ENCODE results near the gene C2CD2. TPM values are rescaled to one million over a fixed set of nuclear protein-coding genes. Genes with fewer than 3 reads are reported as not detected.
A peak's percentile ranks its signal among the peaks of the same experiment; 100 is the strongest.

C2CD2 gene
- total RNA-seq, 2 experiments from 2014 or later: 4.5 to 5.9 TPM

- Histone ChIP-seq H3K9me2 (ENCODE audit: insufficient read depth, low read length) (no peaks in the 10 kb centered on the region), H2AFZ (ENCODE audit: low read length) (no peak overlapping the region), H3K9me3 (ENCODE audit: low read length) (0 out of 2 replicates have a peak, but pooled peaks cover 6% of the 10 kb centered on the region), H3K27ac (ENCODE audit: low read depth, low read length, poor library complexity, severe bottlenecking) (peak overlapping the region; percentile 33), H3K4me1 (ENCODE audit: insufficient read depth, low read length, poor library complexity, severe bottlenecking) (peaks cover 32% of the 10 kb centered on the region), H3K4me3 (ENCODE audit: low read depth, low read length, poor library complexity, severe bottlenecking) (no peak overlapping the region), H3K36me3 (ENCODE audit: insufficient read depth, low read length) (peaks cover 73% of the 10 kb centered on the region), H4K20me1 (ENCODE audit: insufficient read depth, low read length) (no peaks in the 10 kb centered on the region), H3K79me2 (ENCODE audit: insufficient read depth, low read depth, low read length) (no peaks in the 10 kb centered on the region), H3K4me2 (ENCODE audit: low read length) (no peak overlapping the region)
- no TSS peak for BruUV-seq (replicated peaks)
- DNase-seq (ENCODE audit: low spot score): no peak
- CTCF ChIA-PET (ENCODE audit: unreplicated experiment): no interaction called here
- no peak for TF ChIP-seq EZH2phosphoT487 (IDR thresholded peaks at IDR 0.05; ENCODE audit: borderline replicate concordance, low read depth, low read length)
- TF ChIP-seq, protein P1, sequence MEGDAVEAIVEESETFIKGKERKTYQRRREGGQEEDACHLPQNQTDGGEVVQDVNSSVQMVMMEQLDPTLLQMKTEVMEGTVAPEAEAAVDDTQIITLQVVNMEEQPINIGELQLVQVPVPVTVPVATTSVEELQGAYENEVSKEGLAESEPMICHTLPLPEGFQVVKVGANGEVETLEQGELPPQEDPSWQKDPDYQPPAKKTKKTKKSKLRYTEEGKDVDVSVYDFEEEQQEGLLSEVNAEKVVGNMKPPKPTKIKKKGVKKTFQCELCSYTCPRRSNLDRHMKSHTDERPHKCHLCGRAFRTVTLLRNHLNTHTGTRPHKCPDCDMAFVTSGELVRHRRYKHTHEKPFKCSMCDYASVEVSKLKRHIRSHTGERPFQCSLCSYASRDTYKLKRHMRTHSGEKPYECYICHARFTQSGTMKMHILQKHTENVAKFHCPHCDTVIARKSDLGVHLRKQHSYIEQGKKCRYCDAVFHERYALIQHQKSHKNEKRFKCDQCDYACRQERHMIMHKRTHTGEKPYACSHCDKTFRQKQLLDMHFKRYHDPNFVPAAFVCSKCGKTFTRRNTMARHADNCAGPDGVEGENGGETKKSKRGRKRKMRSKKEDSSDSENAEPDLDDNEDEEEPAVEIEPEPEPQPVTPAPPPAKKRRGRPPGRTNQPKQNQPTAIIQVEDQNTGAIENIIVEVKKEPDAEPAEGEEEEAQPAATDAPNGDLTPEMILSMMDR (conservative IDR thresholded peaks at IDR 0.05; ENCODE audit: low read length): no peak
- POLR2A ChIA-PET: no interaction called here
- intact Hi-C loops (cut with micrococcal nuclease; ENCODE audit: unreplicated experiment): no loop called here
These were observed 110.2 kb downstream of the C2CD2 start for GRCh38 chr21:41843584-41843983.

DNA sequence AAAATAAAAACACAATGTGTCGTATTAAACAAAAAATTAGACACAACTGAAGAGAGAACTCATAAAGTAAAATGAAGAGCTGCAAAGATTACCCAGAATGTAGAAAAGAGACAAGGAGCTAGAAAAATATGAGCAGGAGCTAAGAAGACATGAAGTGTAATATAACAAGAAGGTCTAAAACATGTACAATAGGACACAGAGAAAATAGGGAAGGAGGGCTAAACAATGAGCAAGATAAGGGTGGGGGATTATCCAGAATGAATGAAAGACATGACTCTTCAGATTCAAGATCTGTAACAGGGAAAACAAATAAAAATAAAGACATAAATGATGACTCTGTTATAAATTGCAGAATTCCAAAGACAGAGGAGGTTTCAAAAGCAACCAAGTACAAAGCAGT, 112.9 kb downstream of the C2CD2 start:
- POLR2A ChIA-PET: interaction anchor here (0.6 kb wide), 1 partner anchor 27 kb away, joined by 3 read pairs; no protein-coding TSS in a partner anchor
- Histone ChIP-seq H3K9me2 (ENCODE audit: insufficient read depth, low read length) (no peaks in the 10 kb centered on the region), H3K4me2 (ENCODE audit: low read length) (no peak overlapping the region), H3K36me3 (ENCODE audit: insufficient read depth, low read length) (peaks cover 77% of the 10 kb centered on the region), H3K4me3 (ENCODE audit: low read depth, low read length, poor library complexity, severe bottlenecking) (no peak overlapping the region), H3K27ac (ENCODE audit: low read depth, low read length, poor library complexity, severe bottlenecking) (no peak overlapping the region), H4K20me1 (ENCODE audit: insufficient read depth, low read length) (no peaks in the 10 kb centered on the region), H2AFZ (ENCODE audit: low read length) (no peak overlapping the region), H3K79me2 (ENCODE audit: insufficient read depth, low read depth, low read length) (no peaks in the 10 kb centered on the region), H3K4me1 (ENCODE audit: insufficient read depth, low read length, poor library complexity, severe bottlenecking) (peaks cover 58% of the 10 kb centered on the region), H3K9me3 (ENCODE audit: low read length) (0 out of 2 replicates have a peak, but pooled peaks cover 6% of the 10 kb centered on the region)
- TF ChIP-seq EZH2phosphoT487 (IDR thresholded peaks at IDR 0.05; ENCODE audit: borderline replicate concordance, low read depth, low read length): no peak
- TF ChIP-seq, protein P1 (conservative IDR thresholded peaks at IDR 0.05; ENCODE audit: low read length): no peak
- CTCF ChIA-PET (ENCODE audit: unreplicated experiment): no interaction called here
- intact Hi-C loops (cut with micrococcal nuclease; ENCODE audit: unreplicated experiment): no loop called here
- no peak for DNase-seq (ENCODE audit: low spot score)
- no TSS peak for BruUV-seq (replicated peaks)

DNA sequence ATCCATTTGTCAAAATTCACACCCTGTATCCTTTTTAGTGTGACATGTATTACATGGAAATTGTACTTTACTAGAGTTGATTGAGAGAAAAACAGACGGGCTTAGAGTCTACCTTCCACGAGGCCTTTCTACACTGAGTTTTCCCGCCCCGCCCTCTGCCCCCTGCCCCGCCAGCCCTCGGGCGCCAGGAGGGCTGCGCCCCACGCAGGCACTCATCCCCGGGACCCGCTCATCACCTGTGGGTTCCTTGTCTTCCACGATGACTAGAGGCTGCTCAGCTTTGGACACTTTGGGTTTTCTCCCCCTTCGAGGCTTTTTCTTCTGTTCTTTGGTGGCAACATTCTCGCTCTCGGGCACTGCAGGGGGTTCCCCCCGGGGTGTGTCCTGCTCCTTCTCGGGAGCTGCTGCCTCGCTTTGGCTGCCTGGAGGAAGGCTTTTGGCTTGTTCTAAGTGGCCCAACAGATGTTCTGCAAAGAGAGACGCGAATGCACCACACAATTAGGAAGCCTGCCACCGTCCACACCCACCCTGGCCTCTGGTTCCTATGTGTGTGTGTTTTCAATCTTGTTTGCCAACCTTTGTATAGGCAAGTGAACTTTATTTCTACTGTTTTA, 114.3 kb downstream of the C2CD2 start:
- BruUV-seq (replicated peaks): no TSS peak
- Histone ChIP-seq H3K4me2 (ENCODE audit: low read length) (no peak overlapping the region), H3K4me3 (ENCODE audit: low read depth, low read length, poor library complexity, severe bottlenecking) (no peak overlapping the region), H2AFZ (ENCODE audit: low read length) (no peak overlapping the region), H3K9me2 (ENCODE audit: insufficient read depth, low read length) (no peaks in the 10 kb centered on the region), H3K27ac (ENCODE audit: low read depth, low read length, poor library complexity, severe bottlenecking) (no peak overlapping the region), H3K9me3 (ENCODE audit: low read length) (0 out of 2 replicates have a peak, but pooled peaks cover 6% of the 10 kb centered on the region), H3K79me2 (ENCODE audit: insufficient read depth, low read depth, low read length) (no peaks in the 10 kb centered on the region), H4K20me1 (ENCODE audit: insufficient read depth, low read length) (no peaks in the 10 kb centered on the region), H3K36me3 (ENCODE audit: insufficient read depth, low read length) (peaks cover 79% of the 10 kb centered on the region), H3K4me1 (ENCODE audit: insufficient read depth, low read length, poor library complexity, severe bottlenecking) (peaks cover 59% of the 10 kb centered on the region)
- intact Hi-C loops (cut with micrococcal nuclease; ENCODE audit: unreplicated experiment): no loop called here
- ChIA-PET CTCF (ENCODE audit: unreplicated experiment) (no interaction called here), POLR2A (no interaction called here)
- DNase-seq (ENCODE audit: low spot score): no peak
- no peak for TF ChIP-seq EZH2phosphoT487 (IDR thresholded peaks at IDR 0.05; ENCODE audit: borderline replicate concordance, low read depth, low read length)
- TF ChIP-seq, protein P1 (conservative IDR thresholded peaks at IDR 0.05; ENCODE audit: low read length): no peak
